Bronchial epithelial cell (primary cell): ENCODE results near the gene PTPRF. TPM values are rescaled to one million over a fixed set of nuclear protein-coding genes. Genes with fewer than 3 reads are reported as not detected.

Experiments
- DNase-seq: peaks from one replicate; pipeline ENCODE4 v3.0.0-alpha.2; 2010; ENCODE audit warnings: low read depth
- FAIRE-seq: peaks from 2 replicates; lab custom pipeline; 2011; peaks lifted over from hg19 to GRCh38; lab: Jason Lieb, UNC
- H3K27me3 ChIP-seq: 2 replicates; pipeline ENCODE4 v1.5.1; 2011; ENCODE audit warnings: low read length; ENCODE audit not compliant: control insufficient read depth, insufficient read depth
- H3K36me3 ChIP-seq: 2 replicates; pipeline ENCODE4 v1.5.1; 2011; ENCODE audit warnings: low read length; ENCODE audit not compliant: control insufficient read depth, insufficient read depth
- H3K4me3 ChIP-seq: 2 replicates; pipeline ENCODE4 v1.5.1; 2011; ENCODE audit warnings: mild to moderate bottlenecking, low read depth, low read length, control low read depth
- CTCF ChIP-seq: IDR thresholded peaks from 2 replicates; pipeline ENCODE4 v1.5.1; 2011; ENCODE audit warnings: mild to moderate bottlenecking, moderate library complexity, low read length, control low read depth, inconsistent platforms; ENCODE audit not compliant: insufficient read depth, severe bottlenecking
- total RNA-seq: library from RNA; depleted of rRNA; stranded (reverse); fragments of >200 nt; gene quantifications from 2 replicates; pipeline ENCODE4 v1.2.1, GENCODE V29; 2014

PTPRF gene
- total RNA-seq, 1 donor from 2014 or later: 127 TPM

GRCh38 chr1:43531107-43531905 lies 623 bp downstream of the PTPRF start:
- peak overlapping the region; percentile 87 for H3K4me3 ChIP-seq
- no peak for FAIRE-seq
- H3K36me3 ChIP-seq: no peaks in the 10 kb centered on the region
- DNase-seq: no peak
- TF ChIP-seq CTCF: no peak
- no peaks in the 10 kb centered on the region for H3K27me3 ChIP-seq

DNA sequence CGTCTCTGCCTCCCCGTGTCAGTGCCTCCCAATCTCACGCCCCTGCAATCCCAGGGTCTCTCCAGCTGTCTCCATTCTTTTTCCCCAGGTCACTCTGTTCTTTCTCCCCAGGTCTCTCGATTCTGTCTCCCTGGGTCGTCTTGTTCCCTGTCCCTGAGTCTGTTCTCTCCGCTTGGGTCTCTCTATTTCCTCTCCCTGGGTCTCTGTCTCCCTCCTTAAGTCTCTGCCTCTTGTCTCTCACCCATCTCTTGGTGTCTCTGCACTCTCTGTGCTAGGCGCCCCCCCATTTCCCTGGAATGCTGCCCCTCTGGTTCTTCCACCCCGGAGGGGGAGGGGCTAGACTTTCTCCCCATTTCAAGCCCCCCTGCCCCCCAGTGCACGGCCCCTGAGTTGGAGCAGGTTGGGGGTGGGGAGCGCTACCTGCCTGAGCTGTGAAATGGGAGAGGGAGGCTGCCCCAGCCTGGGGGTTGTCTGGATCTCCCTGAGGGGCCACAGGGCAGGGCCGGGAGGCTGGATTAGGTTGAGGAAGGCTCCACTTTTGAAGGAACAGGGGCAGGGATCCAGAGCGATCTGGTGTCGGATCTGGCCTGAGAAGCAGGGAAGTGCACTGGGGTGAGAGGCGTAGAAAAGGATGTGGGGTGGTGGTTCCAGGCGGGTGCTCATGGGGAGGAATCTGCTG lies 1.4 kb downstream of the PTPRF start:
- DNase-seq: no peak
- H3K36me3 ChIP-seq: no peaks in the 10 kb centered on the region
- no peak for TF ChIP-seq CTCF
- H3K4me3 ChIP-seq: peak overlapping the region; percentile 87
- no peaks in the 10 kb centered on the region for H3K27me3 ChIP-seq
- FAIRE-seq: no peak

DNA sequence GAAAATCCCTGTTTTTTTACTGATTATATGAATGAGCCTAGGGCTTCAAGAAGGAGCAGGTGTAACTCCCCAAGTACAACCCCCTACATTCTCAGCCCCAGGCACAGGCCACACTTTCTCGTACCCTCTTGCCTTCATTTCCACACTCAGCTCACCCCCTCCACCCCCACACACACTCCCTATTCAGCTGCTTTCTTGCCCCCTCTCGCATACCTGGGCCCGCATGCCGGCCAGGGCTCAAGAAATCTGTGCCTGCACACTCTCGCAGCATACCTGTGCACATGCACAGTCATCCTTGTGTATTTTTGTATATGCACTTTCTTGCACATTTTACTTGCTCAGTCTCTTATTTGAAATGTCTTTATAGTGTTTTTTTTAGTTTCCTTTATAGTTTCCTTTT lies 2.0 kb downstream of the PTPRF start:
- DNase-seq: no peak
- peaks cover 2% of the 10 kb centered on the region for H3K36me3 ChIP-seq
- FAIRE-seq: no peak
- H3K27me3 ChIP-seq: no peaks in the 10 kb centered on the region
- peak overlapping the region; percentile 87 for H3K4me3 ChIP-seq
- TF ChIP-seq CTCF: no peak

DNA sequence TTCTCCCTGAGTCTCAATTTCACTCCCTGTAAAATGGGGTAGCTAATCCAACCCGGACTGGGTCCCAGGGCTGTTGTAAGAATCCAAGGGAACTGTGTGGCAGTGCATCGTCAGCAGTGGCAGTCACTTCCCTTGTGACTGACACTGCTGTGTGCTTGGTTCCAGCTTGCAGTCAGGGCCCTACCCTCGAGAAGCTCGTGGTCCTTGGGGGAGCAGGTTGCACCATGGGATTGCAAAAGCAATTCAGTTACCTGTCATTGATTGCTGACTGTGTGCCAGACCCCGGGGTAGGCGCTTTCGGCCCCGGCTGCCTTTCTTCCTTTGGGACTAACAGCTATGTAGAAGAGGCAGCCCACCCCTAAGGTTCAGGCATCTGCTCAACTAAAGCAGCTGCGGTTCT lies 2.9 kb downstream of the PTPRF start:
- H3K27me3 ChIP-seq: no peaks in the 10 kb centered on the region
- H3K36me3 ChIP-seq: peaks cover 2% of the 10 kb centered on the region
- no peak for TF ChIP-seq CTCF
- no peak for DNase-seq
- no peak overlapping the region for H3K4me3 ChIP-seq
- no peak for FAIRE-seq

DNA sequence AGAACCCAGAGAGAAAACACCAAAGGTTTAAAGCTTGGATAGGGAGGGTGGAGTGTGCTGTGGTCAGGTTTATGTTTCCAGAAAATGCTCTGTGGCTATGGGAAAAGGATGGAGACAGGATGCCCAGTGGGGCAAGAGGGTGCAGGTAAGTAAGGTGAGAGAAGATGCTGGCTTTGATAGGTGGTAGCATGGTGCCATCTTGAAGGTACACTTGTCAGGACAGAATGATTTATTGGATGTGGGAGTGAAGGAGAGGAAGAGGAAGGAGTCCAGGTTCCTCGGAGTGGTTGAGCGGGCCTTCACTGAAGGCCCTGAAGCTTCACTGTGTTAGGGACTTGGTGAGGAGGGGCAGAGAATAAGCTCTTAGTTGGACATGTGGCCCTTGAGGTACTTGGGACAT lies 3.6 kb downstream of the PTPRF start:
- Histone ChIP-seq H3K4me3 (no peak overlapping the region), H3K27me3 (no peaks in the 10 kb centered on the region), H3K36me3 (peaks cover 9% of the 10 kb centered on the region)
- no peak for FAIRE-seq
- no peak for TF ChIP-seq CTCF
- no peak for DNase-seq
